Endothelial cell of umbilical vein (primary cell): ENCODE results near the gene RING1. TPM values are rescaled to one million over a fixed set of nuclear protein-coding genes. Genes with fewer than 3 reads are reported as not detected.

Experiments
- BruUV-seq: library from RNA; stranded (reverse); fragments of 400-500 nt; replicated peaks from 2 replicates; lab custom pipeline; 2021; lab: Mats Ljungman, UMichigan
- CTCF ChIA-PET: fragments of 300-600, 350-600 bp; sonication (Branson Sonifier 250); formaldehyde crosslinking; loops from one replicate; lab custom pipeline; 2021; ENCODE audit warnings: antibody characterized with exemption, inconsistent platforms; lab: Charles Lee
- POLR2A ChIA-PET: fragments of 300-600, 350-600 bp; sonication (Branson Sonifier 250); formaldehyde crosslinking; loops from one replicate; lab custom pipeline; 2021; ENCODE audit warnings: antibody characterized with exemption, inconsistent platforms; lab: Charles Lee
- DNase-seq: peaks from one replicate; pipeline ENCODE4 v3.0.0-alpha.2; 2011; ENCODE audit warnings: low read depth, low spot score
- FAIRE-seq: peaks from 2 replicates; lab custom pipeline; 2011; peaks lifted over from hg19 to GRCh38; lab: Jason Lieb, UNC
- H2AFZ ChIP-seq: 2 replicates; pipeline ENCODE4 v1.6.0; 2012; ENCODE audit warnings: low read depth, low read length, control low read depth, inconsistent platforms
- H3K27ac ChIP-seq: 2 replicates; pipeline ENCODE4 v1.5.1; 2011; ENCODE audit warnings: low read depth, mild to moderate bottlenecking, control low read depth, low read length, moderate library complexity; ENCODE audit not compliant: insufficient read depth
- H3K27me3 ChIP-seq, 2 experiments: 2 replicates each; pipeline versions ENCODE4 v1.6.0 to v1.6.1; 2011; ENCODE audit warnings: low read length in 2 of 2, mixed read lengths in 1 of 2; ENCODE audit not compliant: control insufficient read depth in 2 of 2, insufficient read depth in 2 of 2
- H3K36me3 ChIP-seq, 2 experiments: 2 replicates in 1 of 2; 3 replicates in 1 of 2; pipeline ENCODE4 v1.5.1; 2011; ENCODE audit warnings: low read length in 2 of 2, mild to moderate bottlenecking in 1 of 2, moderate library complexity in 1 of 2; ENCODE audit not compliant: control insufficient read depth in 2 of 2, insufficient read depth in 2 of 2; ENCODE audit errors: extremely low read depth in 1 of 2
- H3K4me1 ChIP-seq: 3 replicates; pipeline ENCODE4 v1.5.1; 2011; ENCODE audit warnings: mild to moderate bottlenecking, low read length; ENCODE audit not compliant: control insufficient read depth, insufficient read depth; ENCODE audit errors: extremely low read depth
- H3K4me2 ChIP-seq: 2 replicates; pipeline ENCODE4 v1.6.1; 2011; ENCODE audit warnings: low read length, control low read depth, mixed read lengths; ENCODE audit not compliant: insufficient read depth
- H3K4me3 ChIP-seq, 3 experiments: fragments of 200-600 bp in 1 of 3; sonication (generic), shearing (Covaris generic) in 1 of 3; replicated peaks in 1 of 3; 2 replicates each; pipeline ENCODE4 v1.5.1; 2011 to 2016; ENCODE audit warnings: control low read depth in 3 of 3, low read length in 3 of 3, mild to moderate bottlenecking in 2 of 3, inconsistent platforms in 1 of 3, low read depth in 1 of 3, moderate library complexity in 1 of 3; ENCODE audit not compliant: insufficient read depth in 1 of 3
- H3K79me2 ChIP-seq: 2 replicates; pipeline ENCODE4 v1.6.0; 2012; ENCODE audit warnings: low read length, inconsistent platforms; ENCODE audit not compliant: control insufficient read depth, insufficient read depth
- H3K9ac ChIP-seq: replicated peaks from 2 replicates; pipeline ENCODE3; 2011; ENCODE audit warnings: low read length, control low read depth; ENCODE audit not compliant: insufficient read depth; ENCODE audit errors: extremely low read depth
- H3K9me1 ChIP-seq: replicated peaks from 3 replicates; pipeline ENCODE4 v1.6.0; 2011; ENCODE audit warnings: mild to moderate bottlenecking, low read length; ENCODE audit not compliant: control insufficient read depth, insufficient read depth; ENCODE audit errors: extremely low read depth
- H3K9me3 ChIP-seq: replicated peaks from 2 replicates; pipeline ENCODE4 v1.5.1; 2012; ENCODE audit warnings: low read length, inconsistent platforms; ENCODE audit not compliant: control insufficient read depth, insufficient read depth
- H4K20me1 ChIP-seq: replicated peaks from 2 replicates; pipeline ENCODE3; 2011; ENCODE audit warnings: mild to moderate bottlenecking, low read length; ENCODE audit not compliant: control insufficient read depth, insufficient read depth; ENCODE audit errors: extremely low read depth
- FOS ChIP-seq: IDR thresholded peaks from 2 replicates; pipeline ENCODE4 v1.6.1; 2011; ENCODE audit warnings: mild to moderate bottlenecking, low read length, moderate library complexity, borderline replicate concordance; ENCODE audit not compliant: insufficient read depth
- GATA2 ChIP-seq: IDR thresholded peaks from 2 replicates; pipeline ENCODE4 v1.7.0; 2011; ENCODE audit warnings: low read depth, mild to moderate bottlenecking, moderate library complexity, mixed read lengths, low read length; ENCODE audit not compliant: insufficient read length, insufficient read depth
- POLR2A ChIP-seq: IDR thresholded peaks from 2 replicates; pipeline ENCODE4 v1.6.1; 2012; ENCODE audit warnings: low read depth, mild to moderate bottlenecking, control low read depth, low read length
- dilution Hi-C: fragments of 300-500 bp; cut with MboI; formaldehyde crosslinking; loops from one replicate; pipeline ENCODE4 v1.15.0; 2019; ENCODE audit warnings: low sequenced_read_pairs; ENCODE audit not compliant: extremely low pct_ligation_motif_present
- intact Hi-C: fragments of 100-400 bp; cut with micrococcal nuclease; formaldehyde crosslinking; loops from one replicate; pipeline ENCODE4 v1.10.0; 2022
- polyA plus RNA-seq, 4 experiments: library from polyadenylated mRNA; depleted of rRNA in 3 of 4; stranded (reverse) in 3 of 4; unstranded in 1 of 4; fragments of >200 nt; gene quantifications; 2 replicates each; pipeline versions ENCODE4 v1.2.1 to v1.2.3, GENCODE V29; 2011 to 2012; ENCODE audit warnings: missing spikeins in 1 of 4
- total RNA-seq: library from RNA; stranded (reverse); gene quantifications from 2 replicates; pipeline ENCODE4 v1.2.3, GENCODE V29; 2021

Gene RING1
- total and polyA plus RNA-seq, 2 donors (not counting 3 experiments of a cell fraction or from before 2014, with no cell fraction given): 26.8 to 27.9 TPM

GRCh38 chr6:33204165-33204414, 4.2 kb upstream of the RING1 start:
- no peak overlapping the region for H3K27ac ChIP-seq
- FAIRE-seq (no peak), DNase-seq (no peak)
- ChIA-PET POLR2A (interaction anchor here (0.9 kb wide), 1 partner anchor 232 kb away, joined by 3 read pairs; no protein-coding TSS in a partner anchor), CTCF (interaction anchor here (1.0 to 1.7 kb wide), 2 partner anchors 45 to 215 kb away, joined by 4 to 13 read pairs; no protein-coding TSS in a partner anchor)
- no peaks in the 10 kb centered on the region for H3K9me3 ChIP-seq
- H3K9me1 ChIP-seq: no peaks in the 10 kb centered on the region
- H3K4me3 ChIP-seq: no peak overlapping the region
- H4K20me1 ChIP-seq: no peaks in the 10 kb centered on the region
- H3K9ac ChIP-seq: no peak overlapping the region
- no peaks in the 10 kb centered on the region for H3K27me3 ChIP-seq
- no peak overlapping the region for H3K4me2 ChIP-seq
- no TSS peak for BruUV-seq
- intact Hi-C loops: loop anchor here (5.0 kb wide), 2 partner anchors 108 to 232 kb away; partner anchors contain the start of gene TAPBP
- peaks cover 12 to 15% of the 10 kb centered on the region in 2 experiments for H3K36me3 ChIP-seq
- TF ChIP-seq POLR2A (no peak), FOS (no peak)
- peaks cover 35% of the 10 kb centered on the region for H3K79me2 ChIP-seq
- H2AFZ ChIP-seq: no peak overlapping the region
- H3K4me1 ChIP-seq: peaks cover 38% of the 10 kb centered on the region
- dilution Hi-C loops: no loop called here

- DNase-seq: peak; percentile 88
- Histone ChIP-seq H3K9me3 (no peaks in the 10 kb centered on the region), H3K27ac (peak within 1 kb of the TSS; percentile 44), H3K4me3 (peak within 1 kb of the TSS; percentile 47 to 58 (median 55)), H3K36me3 (peaks cover 12 to 15% of the 10 kb centered on the region in 2 experiments), H3K4me1 (peaks cover 35% of the 10 kb centered on the region), H4K20me1 (no peaks in the 10 kb centered on the region), H2AFZ (peak within 1 kb of the TSS; percentile 39), H3K9me1 (no peaks in the 10 kb centered on the region), H3K9ac (peak within 1 kb of the TSS; percentile 47), H3K79me2 (peaks cover 30% of the 10 kb centered on the region), H3K4me2 (peak within 1 kb of the TSS; percentile 64), H3K27me3 (no peaks in the 10 kb centered on the region)
- dilution Hi-C loops: no loop called here
- intact Hi-C loops: loop anchor here (5.0 kb wide), 2 partner anchors 108 to 232 kb away; partner anchors contain the start of gene TAPBP
- TF ChIP-seq POLR2A (peak; percentile 67), GATA2 (no peak)
- ChIA-PET POLR2A (interaction anchor here (0.6 to 0.9 kb wide), 2 partner anchors 43 to 233 kb away, joined by 3 read pairs; no protein-coding TSS in a partner anchor), CTCF (interaction anchor here (1.0 to 1.7 kb wide), 2 partner anchors 44 to 216 kb away, joined by 4 to 13 read pairs; no protein-coding TSS in a partner anchor)
- FAIRE-seq: peak; percentile 95
- BruUV-seq: no TSS peak
Observed at GRCh38 chr6:33204415-33205190, 3.7 kb upstream of the RING1 start, which contains the start of gene HSD17B8. TSS of gene HSD17B8 (plus strand) at chr6:33204655. CDS start at chr6:33204669, 14 bp downstream.
